Mesothelial cell of epicardium (in vitro differentiated cells): ENCODE measurements around the gene RIPOR3. TPM values are rescaled to one million over a fixed set of nuclear protein-coding genes. Genes with fewer than 3 reads are reported as not detected.

Experiments used
- DNase-seq, 2 experiments: peaks; one replicate each; pipeline ENCODE4 v3.0.0; 2021; ENCODE audit warnings: low spot score in 2 of 2; ENCODE audit not compliant: unreplicated experiment in 2 of 2
- H3K27ac Mint-ChIP-seq: 2 replicates; pipeline ENCODE4 v1.8.0; 2021; ENCODE audit warnings: mixed read lengths
- H3K27me3 Mint-ChIP-seq: 2 replicates; pipeline ENCODE4 v1.8.0; 2021; ENCODE audit warnings: low read depth, mixed read lengths
- H3K36me3 Mint-ChIP-seq: 2 replicates; pipeline ENCODE4 v1.8.0; 2021; ENCODE audit warnings: mixed read lengths
- H3K4me1 Mint-ChIP-seq: 2 replicates; pipeline ENCODE4 v1.8.0; 2021; ENCODE audit warnings: mixed read lengths
- H3K4me3 Mint-ChIP-seq: 2 replicates; pipeline ENCODE4 v1.8.0; 2021; ENCODE audit warnings: mild to moderate bottlenecking, moderate library complexity, mixed read lengths
- H3K9me3 Mint-ChIP-seq: 2 replicates; pipeline ENCODE4 v1.8.0; 2021; ENCODE audit warnings: mixed read lengths
- total RNA-seq: library from RNA; stranded (reverse); gene quantifications from 3 replicates; pipeline ENCODE4 v1.2.1, GENCODE V29; 2021
- TF ChIP-seq, protein P1 (sequence below): fragments of 200-600 bp; sonication (generic); IDR thresholded peaks from one replicate; pipeline ENCODE4 v1.5.0; 2021; ENCODE audit warnings: antibody characterized with exemption; ENCODE audit not compliant: unreplicated experiment

Gene RIPOR3
- total RNA-seq, 1 donor from 2014 or later = 18.8 TPM

GRCh38 chr20:50598074-50598473 is 93.3 kb downstream of the RIPOR3 start:
- H3K9me3 Mint-ChIP-seq = no peaks in the 10 kb centered on the region
- no peak overlapping the region for H3K4me3 Mint-ChIP-seq
- TF ChIP-seq, protein P1, sequence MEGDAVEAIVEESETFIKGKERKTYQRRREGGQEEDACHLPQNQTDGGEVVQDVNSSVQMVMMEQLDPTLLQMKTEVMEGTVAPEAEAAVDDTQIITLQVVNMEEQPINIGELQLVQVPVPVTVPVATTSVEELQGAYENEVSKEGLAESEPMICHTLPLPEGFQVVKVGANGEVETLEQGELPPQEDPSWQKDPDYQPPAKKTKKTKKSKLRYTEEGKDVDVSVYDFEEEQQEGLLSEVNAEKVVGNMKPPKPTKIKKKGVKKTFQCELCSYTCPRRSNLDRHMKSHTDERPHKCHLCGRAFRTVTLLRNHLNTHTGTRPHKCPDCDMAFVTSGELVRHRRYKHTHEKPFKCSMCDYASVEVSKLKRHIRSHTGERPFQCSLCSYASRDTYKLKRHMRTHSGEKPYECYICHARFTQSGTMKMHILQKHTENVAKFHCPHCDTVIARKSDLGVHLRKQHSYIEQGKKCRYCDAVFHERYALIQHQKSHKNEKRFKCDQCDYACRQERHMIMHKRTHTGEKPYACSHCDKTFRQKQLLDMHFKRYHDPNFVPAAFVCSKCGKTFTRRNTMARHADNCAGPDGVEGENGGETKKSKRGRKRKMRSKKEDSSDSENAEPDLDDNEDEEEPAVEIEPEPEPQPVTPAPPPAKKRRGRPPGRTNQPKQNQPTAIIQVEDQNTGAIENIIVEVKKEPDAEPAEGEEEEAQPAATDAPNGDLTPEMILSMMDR = no peak
- peaks cover 15% of the 10 kb centered on the region for H3K4me1 Mint-ChIP-seq
- no peaks in the 10 kb centered on the region for H3K27me3 Mint-ChIP-seq
- DNase-seq = no peak
- no peak overlapping the region for H3K27ac Mint-ChIP-seq
- peaks cover 2% of the 10 kb centered on the region for H3K36me3 Mint-ChIP-seq

DNA sequence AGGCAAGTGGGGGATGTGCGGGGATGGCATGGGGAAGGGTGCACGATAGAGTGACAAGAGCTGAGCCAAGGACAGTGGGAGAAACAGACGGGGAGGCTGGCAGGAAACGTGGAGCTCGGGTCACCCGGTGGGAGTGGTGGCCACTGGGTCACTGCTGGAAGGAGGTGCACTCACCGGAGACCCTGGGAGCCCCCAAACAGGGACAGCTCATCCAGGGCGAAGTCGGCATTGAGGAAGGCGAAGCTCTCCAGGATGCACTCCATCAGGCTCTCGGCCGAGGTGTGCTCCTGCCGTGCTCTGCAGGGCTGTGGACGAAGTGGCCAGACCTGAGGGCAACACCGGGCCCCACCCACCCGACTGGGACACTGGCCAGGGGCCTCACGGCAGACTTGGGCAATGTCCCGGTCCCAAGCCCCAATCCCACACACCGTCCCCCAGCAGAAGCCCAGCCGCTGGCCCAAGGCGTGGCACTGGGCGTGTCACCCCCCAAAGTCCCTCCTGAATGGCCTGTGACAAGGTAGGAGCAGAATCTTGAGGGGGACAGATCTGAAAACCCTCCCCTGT is 93.9 kb downstream of the RIPOR3 start:
- Mint-ChIP-seq H3K36me3 (no peaks in the 10 kb centered on the region), H3K27me3 (no peaks in the 10 kb centered on the region), H3K9me3 (no peaks in the 10 kb centered on the region), H3K4me1 (peaks cover 15% of the 10 kb centered on the region), H3K27ac (no peak overlapping the region), H3K4me3 (no peak overlapping the region)
- TF ChIP-seq, protein P1 = no peak
- no peak for DNase-seq

- TF ChIP-seq, protein P1 = no peak
Observed at GRCh38 chr20:50596694-50597021, 94.7 kb downstream of the RIPOR3 start.

DNA sequence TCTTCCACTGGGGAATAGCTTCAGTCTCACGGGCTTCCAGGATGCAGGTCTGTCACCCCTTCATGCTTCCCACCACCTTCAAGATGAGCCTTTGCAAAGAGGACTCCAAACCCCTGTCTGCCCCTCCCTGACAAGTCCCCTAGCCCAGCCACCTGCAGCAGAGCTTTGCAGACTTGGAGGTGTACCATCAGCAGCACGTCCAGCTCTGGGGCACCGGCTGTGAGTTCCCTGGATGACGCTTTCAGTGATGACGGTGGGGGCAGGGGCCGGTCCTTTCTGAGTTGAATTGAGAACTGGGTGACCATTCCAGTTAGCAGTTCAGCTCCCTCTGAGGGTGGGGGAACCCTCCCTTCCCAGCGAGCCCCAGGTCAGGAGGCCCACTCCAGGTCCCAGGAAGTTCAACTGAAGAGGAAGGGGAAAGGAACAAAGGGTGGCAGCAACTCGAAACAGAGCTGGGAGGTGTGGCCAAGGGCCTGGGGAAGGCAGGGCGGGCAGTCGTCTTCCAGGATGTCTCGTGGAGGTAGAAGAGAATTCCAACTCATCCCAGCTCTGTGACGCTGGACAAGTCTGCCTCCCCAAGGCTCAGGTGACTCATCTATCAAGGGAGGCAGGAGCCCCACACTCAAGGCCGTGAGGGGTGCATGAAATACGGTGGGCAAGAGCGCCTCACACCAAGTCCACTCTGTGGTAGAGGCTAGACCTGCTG is 95.2 kb downstream of the RIPOR3 start:
- Mint-ChIP-seq H3K36me3 (no peaks in the 10 kb centered on the region), H3K27me3 (no peaks in the 10 kb centered on the region), H3K9me3 (no peaks in the 10 kb centered on the region), H3K4me1 (peaks cover 15% of the 10 kb centered on the region), H3K4me3 (no peak overlapping the region), H3K27ac (peak overlapping the region; percentile 50)
- no peak for DNase-seq
- TF ChIP-seq, protein P1 = no peak

More at GRCh38 chr20:50596694-50597021, 94.7 kb downstream of the RIPOR3 start:
- peaks cover 15% of the 10 kb centered on the region for H3K4me1 Mint-ChIP-seq
- no peak overlapping the region for H3K4me3 Mint-ChIP-seq
- no peak overlapping the region for H3K27ac Mint-ChIP-seq
- no peak for DNase-seq
- H3K9me3 Mint-ChIP-seq = no peaks in the 10 kb centered on the region
- H3K36me3 Mint-ChIP-seq = no peaks in the 10 kb centered on the region
- no peaks in the 10 kb centered on the region for H3K27me3 Mint-ChIP-seq

- no peak overlapping the region for H3K4me3 Mint-ChIP-seq
- TF ChIP-seq, protein P1 = no peak
- H3K9me3 Mint-ChIP-seq = no peaks in the 10 kb centered on the region
- no peaks in the 10 kb centered on the region for H3K36me3 Mint-ChIP-seq
- no peak for DNase-seq
- peaks cover 15% of the 10 kb centered on the region for H3K4me1 Mint-ChIP-seq
- H3K27ac Mint-ChIP-seq = no peak overlapping the region
- no peaks in the 10 kb centered on the region for H3K27me3 Mint-ChIP-seq
Observed at GRCh38 chr20:50595433-50595895, 95.9 kb downstream of the RIPOR3 start.
